Upper lobe of right lung (tissue), 1 donor: Measurements from ENCODE around the gene MTCL1. TPM values are rescaled to one million over a fixed set of nuclear protein-coding genes. Genes with fewer than 3 reads are reported as not detected.

Experiments
- ATAC-seq: fragments of 200-7000 bp; cut with Tn5 transposase; one replicate; pipeline ENCODE4 v1.9.1; 2020; ENCODE audit warnings: mild to moderate bottlenecking, moderate library complexity
- DNase-seq: peaks from one replicate; pipeline ENCODE4 v3.0.0-alpha.2; 2020
- H3K27ac ChIP-seq: fragments of 200-600 bp; one replicate; pipeline ENCODE4 v1.8.0; 2022
- H3K27me3 ChIP-seq: fragments of 200-600 bp; one replicate; pipeline ENCODE4 v1.8.0; 2022; ENCODE audit warnings: mild to moderate bottlenecking
- H3K36me3 ChIP-seq: fragments of 200-600 bp; one replicate; pipeline ENCODE4 v1.8.0; 2022
- H3K4me1 ChIP-seq: fragments of 200-600 bp; one replicate; pipeline ENCODE4 v1.8.0; 2022
- H3K4me3 ChIP-seq: fragments of 200-600 bp; one replicate; pipeline ENCODE4 v1.8.0; 2022; ENCODE audit warnings: mild to moderate bottlenecking
- H3K9me3 ChIP-seq: fragments of 200-600 bp; one replicate; pipeline ENCODE4 v1.8.0; 2022
- intact Hi-C: fragments of 100-400 bp; cut with DNase I; formaldehyde crosslinking; loops from one replicate; pipeline ENCODE4 v1.11.0; 2022
- total RNA-seq: library from RNA; stranded (reverse); fragmentation: NEBNext Ultra II Directional; extraction: Animal tissue kit (Norgen Biotek cat#: 25700); gene quantifications from one replicate; pipeline ENCODE4 v1.2.1, GENCODE V29; 2021
- TF ChIP-seq, protein P1 (sequence below): fragments of 200-600 bp; IDR thresholded peaks from one replicate; pipeline ENCODE4 v1.8.0; 2022; ENCODE audit warnings: antibody characterized with exemption
- donor health status: DM: no; HTN: yes; CAD: no; lungs with severe emphysema.

The MTCL1 gene
- total RNA-seq, 1 donor from 2014 or later: 10.1 TPM

DNA sequence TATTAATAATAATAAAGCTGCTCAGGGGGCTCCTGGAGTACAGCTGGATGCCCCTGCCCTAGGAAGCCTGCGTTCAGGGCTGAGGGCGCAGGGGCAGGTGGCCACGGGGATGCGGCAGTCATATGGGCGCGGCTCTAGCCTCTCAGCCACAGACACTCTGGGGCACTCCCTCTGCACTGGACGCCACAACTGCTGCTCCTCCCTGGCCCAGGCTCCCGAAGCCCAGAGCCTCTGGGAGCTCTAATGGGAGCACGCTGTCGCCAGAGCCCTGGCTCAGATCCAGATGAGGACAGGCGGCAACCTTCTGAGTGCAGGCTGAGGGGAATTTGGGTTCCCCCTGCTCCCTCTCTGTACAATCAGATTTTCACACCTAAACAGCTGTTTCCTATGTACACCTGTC lies 93.6 kb downstream of the MTCL1 start:
- no peaks in the 10 kb centered on the region for H3K36me3 ChIP-seq
- intact Hi-C loops: no loop called here
- H3K27me3 ChIP-seq: no peaks in the 10 kb centered on the region
- H3K27ac ChIP-seq: no peak overlapping the region
- no peak for DNase-seq
- H3K4me3 ChIP-seq: no peak overlapping the region
- H3K4me1 ChIP-seq: peaks cover 10% of the 10 kb centered on the region
- TF ChIP-seq, protein P1, sequence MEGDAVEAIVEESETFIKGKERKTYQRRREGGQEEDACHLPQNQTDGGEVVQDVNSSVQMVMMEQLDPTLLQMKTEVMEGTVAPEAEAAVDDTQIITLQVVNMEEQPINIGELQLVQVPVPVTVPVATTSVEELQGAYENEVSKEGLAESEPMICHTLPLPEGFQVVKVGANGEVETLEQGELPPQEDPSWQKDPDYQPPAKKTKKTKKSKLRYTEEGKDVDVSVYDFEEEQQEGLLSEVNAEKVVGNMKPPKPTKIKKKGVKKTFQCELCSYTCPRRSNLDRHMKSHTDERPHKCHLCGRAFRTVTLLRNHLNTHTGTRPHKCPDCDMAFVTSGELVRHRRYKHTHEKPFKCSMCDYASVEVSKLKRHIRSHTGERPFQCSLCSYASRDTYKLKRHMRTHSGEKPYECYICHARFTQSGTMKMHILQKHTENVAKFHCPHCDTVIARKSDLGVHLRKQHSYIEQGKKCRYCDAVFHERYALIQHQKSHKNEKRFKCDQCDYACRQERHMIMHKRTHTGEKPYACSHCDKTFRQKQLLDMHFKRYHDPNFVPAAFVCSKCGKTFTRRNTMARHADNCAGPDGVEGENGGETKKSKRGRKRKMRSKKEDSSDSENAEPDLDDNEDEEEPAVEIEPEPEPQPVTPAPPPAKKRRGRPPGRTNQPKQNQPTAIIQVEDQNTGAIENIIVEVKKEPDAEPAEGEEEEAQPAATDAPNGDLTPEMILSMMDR: no peak
- no peak for ATAC-seq
- H3K9me3 ChIP-seq: no peaks in the 10 kb centered on the region

DNA sequence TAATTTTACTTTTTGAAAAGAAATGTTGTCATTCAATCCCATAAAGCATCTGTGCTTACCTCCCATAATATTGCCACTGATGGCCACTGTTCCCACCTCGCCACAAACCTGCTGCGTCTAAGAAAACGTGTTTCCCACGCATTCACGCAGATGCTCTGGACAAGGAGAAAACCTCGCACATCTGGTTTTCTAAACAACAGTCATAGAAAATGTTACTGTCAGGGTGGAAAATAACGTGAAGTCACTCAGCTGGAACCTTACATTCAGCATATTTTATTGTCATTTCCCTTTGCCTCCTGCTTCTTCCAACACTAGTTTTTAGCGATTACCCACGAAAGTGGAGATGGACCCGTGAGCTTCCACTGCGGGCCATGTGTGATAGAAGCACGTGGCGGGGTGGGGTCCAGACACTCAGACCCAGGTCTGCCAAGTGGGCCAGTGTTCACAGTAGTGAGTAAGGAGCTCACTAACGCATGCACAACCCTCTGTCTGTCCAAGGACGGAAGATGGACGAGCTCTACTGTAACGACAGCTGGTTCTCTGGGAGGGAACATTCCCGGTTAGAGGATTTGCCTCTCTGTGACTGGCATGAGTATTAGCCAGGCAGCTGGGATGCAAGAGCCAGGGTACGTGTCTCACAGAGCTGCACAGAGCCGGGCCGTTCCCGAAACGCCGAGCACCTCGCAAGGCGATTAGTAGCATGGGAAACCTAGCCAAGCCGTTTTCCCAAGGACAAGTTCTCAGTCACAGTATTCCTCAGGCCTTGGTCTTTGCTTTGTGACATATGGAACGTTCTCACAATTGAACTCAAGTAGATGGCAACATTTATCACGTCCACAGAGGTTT lies 94.5 kb downstream of the MTCL1 start:
- no peak overlapping the region for H3K27ac ChIP-seq
- H3K36me3 ChIP-seq: no peaks in the 10 kb centered on the region
- DNase-seq: no peak
- H3K9me3 ChIP-seq: no peaks in the 10 kb centered on the region
- intact Hi-C loops: no loop called here
- peaks cover 10% of the 10 kb centered on the region for H3K4me1 ChIP-seq
- H3K4me3 ChIP-seq: no peak overlapping the region
- TF ChIP-seq, protein P1: no peak
- peak; percentile 12 for ATAC-seq
- H3K27me3 ChIP-seq: no peaks in the 10 kb centered on the region

DNA sequence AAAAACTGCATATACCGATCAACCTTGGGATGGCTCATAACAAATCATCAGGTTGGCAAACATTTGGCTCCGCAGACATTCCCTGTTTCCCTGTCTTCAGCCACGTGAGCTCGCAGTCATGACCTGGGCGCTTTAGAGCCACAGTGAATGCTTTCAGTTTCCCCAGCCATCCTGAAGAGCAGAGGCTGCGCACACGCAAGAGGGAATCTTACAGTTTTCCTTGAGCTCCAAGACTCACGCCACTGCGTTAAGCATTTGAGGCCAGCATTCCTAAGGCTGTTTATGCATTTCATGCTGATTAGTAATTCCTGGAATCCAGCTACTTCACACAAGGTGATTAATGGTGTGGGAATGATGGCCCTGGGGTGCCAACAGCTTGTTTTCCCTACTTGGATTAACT lies 95.1 kb downstream of the MTCL1 start:
- ATAC-seq: peak; percentile 80
- no peak for DNase-seq
- H3K4me3 ChIP-seq: no peak overlapping the region
- H3K4me1 ChIP-seq: peaks cover 9% of the 10 kb centered on the region
- no peaks in the 10 kb centered on the region for H3K9me3 ChIP-seq
- intact Hi-C loops: no loop called here
- TF ChIP-seq, protein P1: no peak
- H3K27me3 ChIP-seq: no peaks in the 10 kb centered on the region
- peak overlapping the region; percentile 1 for H3K27ac ChIP-seq
- no peaks in the 10 kb centered on the region for H3K36me3 ChIP-seq

DNA sequence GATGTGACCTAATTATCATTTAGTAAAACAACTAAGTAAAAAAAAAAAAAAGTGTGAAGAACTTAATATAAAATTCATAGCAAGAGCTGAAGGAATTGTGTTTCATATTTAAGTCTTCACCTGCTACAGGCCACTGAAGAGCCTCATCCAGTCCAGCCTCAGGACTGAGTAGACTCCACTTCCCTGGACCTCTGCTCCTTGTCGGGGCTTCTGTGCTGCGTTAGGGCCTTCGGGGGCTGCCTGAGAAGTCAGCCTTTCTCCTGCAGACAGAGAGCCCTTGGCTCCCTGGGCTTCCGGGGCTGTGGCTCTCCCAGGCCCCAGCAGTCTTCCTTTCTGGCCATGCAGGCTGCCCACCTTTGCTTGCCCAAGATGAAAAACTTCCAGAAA lies 95.5 kb downstream of the MTCL1 start:
- DNase-seq (no peak), ATAC-seq (no peak)
- TF ChIP-seq, protein P1: no peak
- Histone ChIP-seq H3K4me1 (peaks cover 6% of the 10 kb centered on the region), H3K27me3 (no peaks in the 10 kb centered on the region), H3K27ac (peak overlapping the region; percentile 1), H3K36me3 (no peaks in the 10 kb centered on the region), H3K4me3 (no peak overlapping the region), H3K9me3 (no peaks in the 10 kb centered on the region)
- intact Hi-C loops: no loop called here

DNA sequence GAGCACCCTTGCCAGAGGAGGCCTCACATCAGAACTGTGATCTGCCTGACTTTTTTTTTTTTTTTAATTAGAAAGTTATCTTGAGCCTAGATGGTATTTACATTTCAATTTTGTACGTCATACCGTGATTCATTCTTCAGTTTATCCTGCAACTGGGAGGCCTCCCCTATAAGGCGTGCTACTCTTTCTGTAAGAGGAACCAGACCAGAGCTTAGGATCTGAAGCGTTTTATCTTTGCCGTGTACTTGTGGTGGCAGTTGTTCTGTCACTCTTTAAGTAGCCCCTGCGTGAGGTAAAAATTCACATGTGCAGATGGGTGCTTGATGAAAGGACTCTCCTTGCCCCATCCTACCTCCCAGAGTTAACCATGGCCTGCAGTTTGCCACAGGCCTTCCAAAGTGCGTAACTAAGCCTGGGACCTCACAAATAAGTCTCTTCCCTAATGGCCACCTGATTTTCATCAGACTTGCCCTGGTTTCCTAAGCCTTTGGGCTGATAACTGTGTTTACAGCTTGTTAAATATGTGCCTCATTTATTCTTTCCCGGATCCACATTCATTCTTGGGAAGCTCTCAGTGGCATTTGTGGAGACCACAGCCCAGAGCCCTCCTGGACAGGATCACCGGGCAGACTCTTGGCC lies 96.0 kb downstream of the MTCL1 start:
- Histone ChIP-seq H3K27me3 (no peaks in the 10 kb centered on the region), H3K4me1 (peaks cover 6% of the 10 kb centered on the region), H3K9me3 (no peaks in the 10 kb centered on the region), H3K36me3 (no peaks in the 10 kb centered on the region), H3K4me3 (no peak overlapping the region), H3K27ac (no peak overlapping the region)
- ATAC-seq (no peak), DNase-seq (no peak)
- intact Hi-C loops: no loop called here
- TF ChIP-seq, protein P1: no peak
